ENCODE results near the gene RHBG. TPM values are rescaled to one million over a fixed set of nuclear protein-coding genes. Genes with fewer than 3 reads are reported as not detected.

RHBG gene
- total RNA-seq, 1 experiment from 2014 or later: 1.5 TPM

GRCh38 chr1:156376146-156376545 is 7.1 kb downstream of the RHBG start:
- Histone ChIP-seq H3K27me3 (ENCODE audit: insufficient read depth, low read length) (no peaks in the 10 kb centered on the region), H3K27ac (ENCODE audit: insufficient read length, low read depth, low read length) (no peak overlapping the region), H3K9ac (ENCODE audit: extremely low read depth, insufficient read length, low read length) (no peak overlapping the region), H3K4me1 (ENCODE audit: insufficient read depth, low read length) (no peaks in the 10 kb centered on the region), H3K14ac (ENCODE audit: insufficient read depth, low read length) (no peak overlapping the region), H3K23me2 (ENCODE audit: insufficient read length, low read depth, low read length, poor library complexity, severe bottlenecking) (no peaks in the 10 kb centered on the region), H2BK20ac (ENCODE audit: low read depth, low read length, poor library complexity, severe bottlenecking) (no peak overlapping the region), H3K56ac (ENCODE audit: insufficient read length, low read depth, low read length) (no peak overlapping the region), H2BK120ac (ENCODE audit: low read depth, low read length, poor library complexity, severe bottlenecking) (no peak overlapping the region), H3K23ac (ENCODE audit: insufficient read length, low read depth, low read length) (no peak overlapping the region), H2BK12ac (ENCODE audit: insufficient read length, low read depth, low read length) (no peak overlapping the region), H3T11ph (ENCODE audit: low read length) (no peak overlapping the region), H3K79me1 (ENCODE audit: insufficient read depth, low read depth, low read length, poor library complexity, severe bottlenecking) (no peaks in the 10 kb centered on the region), H3K18ac (ENCODE audit: insufficient read length, low read depth, low read length) (no peak overlapping the region), H4K8ac (replicated peaks; ENCODE audit: insufficient read length, low read depth, low read length) (no peak overlapping the region), H2BK15ac (ENCODE audit: low read depth, low read length) (no peak overlapping the region), H2AK5ac (ENCODE audit: insufficient read length, low read length) (no peak overlapping the region), H4K5ac (ENCODE audit: insufficient read length, low read depth, low read length) (no peak overlapping the region), H2BK5ac (ENCODE audit: insufficient read length, low read length) (no peak overlapping the region), H4K91ac (ENCODE audit: insufficient read length, low read depth, low read length) (no peak overlapping the region), H3K9me3 (ENCODE audit: control insufficient read depth, low read depth, low read length) (no peaks in the 10 kb centered on the region), H3K4ac (ENCODE audit: low read depth, low read length) (no peak overlapping the region), H3K4me2 (ENCODE audit: insufficient read depth, insufficient read length, low read length) (no peak overlapping the region), H4K20me1 (ENCODE audit: control insufficient read depth, insufficient read depth, insufficient read length) (no peaks in the 10 kb centered on the region), H3K79me2 (ENCODE audit: insufficient read depth, low read length) (no peaks in the 10 kb centered on the region), H2AFZ (ENCODE audit: low read length) (no peak overlapping the region)
- WGBS (ENCODE audit: extremely low coverage, insufficient read length, low lambda C conversion rate): no CpG with 5 or more reads among the region's 2 CpGs
- DNase-seq: no peak
- Mint-ChIP-seq H3K4me3 (no peak overlapping the region), H3K36me3 (ENCODE audit: insufficient read depth in 1 of 3, low read depth in 3 of 3) (no peaks in the 10 kb centered on the region), H3K4me1 (peaks cover 2 to 4% of the 10 kb centered on the region in 2 experiments; a peak in 3 of 4 replicates), H3K27ac (no peak overlapping the region), H3K9me3 (no peaks in the 10 kb centered on the region), H3K27me3 (ENCODE audit: low read depth) (peaks cover 21% of the 10 kb centered on the region)
- TF ChIP-seq CTCF (conservative IDR thresholded peaks at IDR 0.05): no peak
